Lower lobe of right lung (tissue), 2 donors: ENCODE results near the gene MAD1L1. TPM values are rescaled to one million over a fixed set of nuclear protein-coding genes. Genes with fewer than 3 reads are reported as not detected.
A peak's percentile ranks its signal among the peaks of the same experiment; 100 is the strongest.

Experiments used
- ATAC-seq, 2 donors: fragments of 200-7000 bp; cut with Tn5 transposase; one replicate each; pipeline ENCODE4 v1.9.1; 2020 to 2022; ENCODE audit warnings: mild to moderate bottlenecking in 2 of 2, moderate library complexity in 2 of 2
- DNase-seq: peaks from one replicate; pipeline ENCODE4 v3.0.0-alpha.2; 2020
- H3K27ac ChIP-seq: fragments of 200-600 bp; one replicate; pipeline ENCODE4 v1.8.0; 2022
- H3K27me3 ChIP-seq: fragments of 200-600 bp; one replicate; pipeline ENCODE4 v1.8.0; 2022; ENCODE audit warnings: low read depth
- H3K36me3 ChIP-seq: fragments of 200-600 bp; one replicate; pipeline ENCODE4 v1.8.0; 2022; ENCODE audit warnings: mild to moderate bottlenecking
- H3K4me1 ChIP-seq: fragments of 200-600 bp; one replicate; pipeline ENCODE4 v1.8.0; 2022
- H3K4me3 ChIP-seq: fragments of 200-600 bp; one replicate; pipeline ENCODE4 v1.8.0; 2022; ENCODE audit warnings: mild to moderate bottlenecking
- H3K9me3 ChIP-seq: fragments of 200-600 bp; one replicate; pipeline ENCODE4 v1.8.0; 2022
- intact Hi-C: fragments of 100-400 bp; cut with DNase I; formaldehyde crosslinking; loops from one replicate; pipeline ENCODE4 v1.11.0; 2022
- total RNA-seq: library from RNA; stranded (reverse); fragmentation: NEBNext Ultra II Directional; extraction: Animal tissue kit (Norgen Biotek cat#: 25700); gene quantifications from one replicate; pipeline ENCODE4 v1.2.1, GENCODE V29; 2021
- TF ChIP-seq, protein P1 (sequence below): fragments of 200-600 bp; IDR thresholded peaks from one replicate; pipeline ENCODE4 v1.8.0; 2022; ENCODE audit warnings: antibody characterized with exemption, mild to moderate bottlenecking
- donor health status: DM: no; HTN: yes; CAD: no; lungs with severe emphysema.

MAD1L1 gene
- total RNA-seq, 1 donor from 2014 or later: 44.5 TPM

DNA sequence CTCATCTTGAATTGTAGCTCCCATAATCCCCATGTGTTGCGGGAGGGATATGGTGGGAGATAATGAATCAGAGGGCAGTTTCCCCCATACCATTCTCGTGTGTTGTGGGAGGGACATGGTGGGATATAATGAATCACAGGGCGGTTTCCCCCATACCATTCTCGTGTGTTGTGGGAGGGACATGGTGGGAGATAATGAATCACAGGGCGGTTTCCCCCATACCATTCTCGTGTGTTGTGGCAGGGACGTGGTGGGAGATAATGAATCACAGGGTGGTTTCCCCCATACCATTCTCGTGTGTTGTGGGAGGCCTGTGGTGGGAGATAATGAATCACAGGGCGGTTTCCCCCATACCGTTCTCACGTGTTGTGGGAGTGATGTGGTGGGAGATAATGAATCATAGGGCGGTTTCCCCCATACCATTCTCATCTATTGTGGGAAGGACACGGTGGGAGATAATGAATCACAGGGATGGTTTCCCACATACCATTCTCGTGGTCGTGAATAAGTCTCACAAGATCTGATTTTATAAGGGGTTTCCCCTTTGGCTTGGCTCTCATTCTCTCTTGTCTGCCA, 271.0 kb downstream of the MAD1L1 start:
- H3K27me3 ChIP-seq: no peaks in the 10 kb centered on the region
- H3K36me3 ChIP-seq: peaks cover 7% of the 10 kb centered on the region
- no peak overlapping the region for H3K4me3 ChIP-seq
- TF ChIP-seq, protein P1, sequence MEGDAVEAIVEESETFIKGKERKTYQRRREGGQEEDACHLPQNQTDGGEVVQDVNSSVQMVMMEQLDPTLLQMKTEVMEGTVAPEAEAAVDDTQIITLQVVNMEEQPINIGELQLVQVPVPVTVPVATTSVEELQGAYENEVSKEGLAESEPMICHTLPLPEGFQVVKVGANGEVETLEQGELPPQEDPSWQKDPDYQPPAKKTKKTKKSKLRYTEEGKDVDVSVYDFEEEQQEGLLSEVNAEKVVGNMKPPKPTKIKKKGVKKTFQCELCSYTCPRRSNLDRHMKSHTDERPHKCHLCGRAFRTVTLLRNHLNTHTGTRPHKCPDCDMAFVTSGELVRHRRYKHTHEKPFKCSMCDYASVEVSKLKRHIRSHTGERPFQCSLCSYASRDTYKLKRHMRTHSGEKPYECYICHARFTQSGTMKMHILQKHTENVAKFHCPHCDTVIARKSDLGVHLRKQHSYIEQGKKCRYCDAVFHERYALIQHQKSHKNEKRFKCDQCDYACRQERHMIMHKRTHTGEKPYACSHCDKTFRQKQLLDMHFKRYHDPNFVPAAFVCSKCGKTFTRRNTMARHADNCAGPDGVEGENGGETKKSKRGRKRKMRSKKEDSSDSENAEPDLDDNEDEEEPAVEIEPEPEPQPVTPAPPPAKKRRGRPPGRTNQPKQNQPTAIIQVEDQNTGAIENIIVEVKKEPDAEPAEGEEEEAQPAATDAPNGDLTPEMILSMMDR: no peak
- ATAC-seq: no peak
- intact Hi-C loops: no loop called here
- no peaks in the 10 kb centered on the region for H3K4me1 ChIP-seq
- no peak overlapping the region for H3K27ac ChIP-seq
- H3K9me3 ChIP-seq: no peaks in the 10 kb centered on the region
- DNase-seq: no peak

DNA sequence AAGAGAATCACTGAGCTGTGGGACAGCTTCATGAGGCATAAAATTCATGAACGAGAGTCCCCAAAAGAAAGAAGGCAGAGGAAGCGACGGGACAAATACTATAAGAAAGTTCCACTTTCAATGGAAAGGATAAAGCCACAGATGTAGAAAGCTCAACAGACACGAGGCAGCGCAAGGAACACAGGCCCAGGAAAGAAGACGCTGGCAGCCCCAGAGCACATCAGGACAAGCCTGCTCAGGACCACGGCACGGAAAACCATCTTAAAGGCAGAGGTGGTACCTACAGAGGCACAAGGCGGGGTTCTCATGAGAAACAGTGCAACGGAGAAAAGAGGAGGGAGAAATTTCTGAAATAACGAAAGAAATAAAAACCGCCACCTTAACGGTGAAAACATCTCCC, 273.4 kb downstream of the MAD1L1 start:
- TF ChIP-seq, protein P1: no peak
- no peak overlapping the region for H3K4me3 ChIP-seq
- no peaks in the 10 kb centered on the region for H3K27me3 ChIP-seq
- intact Hi-C loops: no loop called here
- no peaks in the 10 kb centered on the region for H3K9me3 ChIP-seq
- ATAC-seq (no peak), DNase-seq (peak; percentile 15)
- H3K27ac ChIP-seq: no peak overlapping the region
- peaks cover 9% of the 10 kb centered on the region for H3K36me3 ChIP-seq
- no peaks in the 10 kb centered on the region for H3K4me1 ChIP-seq

DNA sequence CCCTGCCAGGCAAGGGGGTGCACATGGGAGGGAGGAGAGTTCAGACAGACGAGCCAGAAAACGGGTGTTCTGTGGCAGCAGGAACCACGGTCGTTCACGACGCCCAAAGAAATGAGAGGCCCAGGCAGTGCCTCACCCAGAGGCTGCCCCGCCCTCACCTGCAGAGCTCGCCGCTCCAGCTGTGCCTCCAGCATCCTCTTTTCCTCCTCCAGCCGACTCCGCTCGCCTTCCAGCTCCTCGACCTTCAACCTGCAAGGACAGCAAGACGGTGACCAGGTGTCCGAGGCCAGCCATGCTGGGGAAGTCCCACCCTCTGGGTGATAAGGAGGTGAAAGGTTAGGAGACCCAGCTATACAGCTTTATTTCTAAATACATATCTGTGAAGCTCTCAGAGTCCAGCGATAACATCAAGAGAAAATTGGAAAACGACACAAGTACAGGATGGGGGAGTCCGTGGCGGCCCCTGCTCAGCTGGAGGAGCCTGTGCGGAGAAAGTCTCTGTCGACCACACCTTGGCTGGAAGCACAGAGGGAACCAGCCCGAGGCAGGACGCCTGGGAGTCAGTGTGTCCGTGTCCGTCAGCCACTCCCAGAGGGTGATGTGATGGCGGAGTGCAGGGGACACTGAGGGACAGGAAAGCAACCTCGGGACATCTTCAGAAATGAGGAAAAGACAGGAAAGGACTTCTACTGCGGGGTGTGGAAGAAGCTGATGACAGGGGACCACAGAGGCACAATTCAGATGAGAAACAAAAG, 275.1 kb downstream of the MAD1L1 start:
- Histone ChIP-seq H3K27ac (no peak overlapping the region), H3K36me3 (peaks cover 9% of the 10 kb centered on the region), H3K9me3 (no peaks in the 10 kb centered on the region), H3K4me1 (no peaks in the 10 kb centered on the region), H3K4me3 (no peak overlapping the region), H3K27me3 (no peaks in the 10 kb centered on the region)
- TF ChIP-seq, protein P1: no peak
- ATAC-seq: no peak
- no peak for DNase-seq
- intact Hi-C loops: no loop called here

DNA sequence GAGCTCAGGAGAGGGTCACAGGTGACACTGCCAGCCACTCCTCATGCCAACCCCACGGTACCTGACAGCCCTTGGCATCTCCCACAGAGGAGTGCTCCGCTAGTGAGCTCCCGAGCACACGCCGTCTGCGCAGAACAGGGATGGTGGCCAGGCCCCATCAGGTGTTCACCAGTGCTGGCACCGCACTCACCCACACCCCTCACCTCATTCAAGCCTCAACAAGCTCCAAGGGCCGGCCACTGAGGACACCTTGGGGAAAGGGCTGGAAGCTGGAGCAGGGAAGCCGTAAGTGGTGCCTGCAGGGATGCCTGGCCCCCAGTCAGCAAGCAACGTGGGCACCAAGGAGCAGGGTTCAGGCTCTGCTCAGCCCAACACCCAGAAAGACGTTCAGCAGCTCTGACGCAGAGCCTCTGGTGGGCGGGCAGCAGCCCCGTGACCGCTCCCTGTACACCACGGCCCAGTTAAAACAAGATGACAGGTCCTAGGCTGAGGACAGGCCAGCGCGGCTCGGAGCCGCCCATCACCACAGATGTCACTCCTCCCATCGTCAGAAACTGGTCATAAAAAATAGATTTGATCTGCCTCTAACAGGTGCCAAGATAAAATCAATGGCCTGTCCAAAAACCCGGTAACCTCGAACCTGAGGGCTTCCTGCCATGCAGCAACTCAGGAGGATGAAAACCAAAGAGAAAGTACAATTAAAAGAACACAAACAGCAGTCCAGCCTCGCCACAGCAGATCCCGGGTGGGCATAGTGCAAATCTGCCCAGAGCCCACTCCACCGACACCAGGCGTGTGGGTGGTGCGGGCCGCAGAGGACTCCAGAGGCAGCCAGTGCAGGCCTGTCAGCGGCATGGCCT, 275.9 kb downstream of the MAD1L1 start:
- Histone ChIP-seq H3K9me3 (no peaks in the 10 kb centered on the region), H3K27ac (no peak overlapping the region), H3K27me3 (no peaks in the 10 kb centered on the region), H3K4me3 (no peak overlapping the region), H3K36me3 (peaks cover 9% of the 10 kb centered on the region), H3K4me1 (no peaks in the 10 kb centered on the region)
- intact Hi-C loops: no loop called here
- TF ChIP-seq, protein P1: no peak
- DNase-seq: no peak
- ATAC-seq: no peak

DNA sequence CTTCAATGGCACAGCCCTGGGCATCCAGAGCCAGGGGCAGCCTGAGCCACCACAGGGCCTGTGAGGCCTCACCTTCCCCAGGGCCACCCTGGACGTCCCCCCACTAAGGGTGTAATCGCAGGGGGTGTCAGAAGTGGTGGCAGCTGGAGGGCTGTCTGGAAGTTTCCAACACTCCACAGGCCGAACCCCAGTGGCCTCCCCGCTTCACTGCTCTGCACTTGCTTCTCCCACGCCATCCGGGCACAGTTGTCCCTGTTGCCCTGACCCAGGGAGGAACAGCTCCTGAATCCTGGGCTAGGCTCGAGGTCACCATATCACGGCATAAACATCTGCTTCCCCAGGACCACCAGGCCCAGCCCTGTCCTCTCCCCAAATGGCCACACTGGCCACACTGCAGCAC, 276.6 kb downstream of the MAD1L1 start:
- TF ChIP-seq, protein P1: no peak
- intact Hi-C loops: no loop called here
- peaks cover 6% of the 10 kb centered on the region for H3K4me1 ChIP-seq
- peaks cover 12% of the 10 kb centered on the region for H3K36me3 ChIP-seq
- H3K9me3 ChIP-seq: no peaks in the 10 kb centered on the region
- ATAC-seq (no peak), DNase-seq (peak; percentile 26)
- no peak overlapping the region for H3K27ac ChIP-seq
- no peaks in the 10 kb centered on the region for H3K27me3 ChIP-seq
- no peak overlapping the region for H3K4me3 ChIP-seq
